Trophoblast cell (in vitro differentiated cells and primary cell): ENCODE data around the gene FNBP1.

Experiments used
- DNase-seq, 2 donors: peaks; one replicate each; pipeline ENCODE4 v3.0.0-alpha.2; 2016
- H2AFZ ChIP-seq: 2 replicates; pipeline ENCODE4 v1.6.1; 2013; ENCODE audit warnings: low read length, moderate library complexity, mild to moderate bottlenecking; ENCODE audit not compliant: insufficient read depth, poor library complexity
- H2AK5ac ChIP-seq: 2 replicates; pipeline ENCODE4 v1.6.1; 2013; ENCODE audit warnings: mild to moderate bottlenecking, low read length
- H2BK120ac ChIP-seq: 2 replicates; pipeline ENCODE4 v1.6.1; 2013; ENCODE audit warnings: low read length, mild to moderate bottlenecking, moderate library complexity; ENCODE audit not compliant: insufficient read depth, poor library complexity
- H2BK12ac ChIP-seq: 2 replicates; pipeline ENCODE4 v1.6.1; 2013; ENCODE audit warnings: mild to moderate bottlenecking, low read length, moderate library complexity
- H2BK5ac ChIP-seq: 2 replicates; pipeline ENCODE4 v1.6.1; 2013; ENCODE audit warnings: low read length, low read depth, moderate library complexity, mild to moderate bottlenecking; ENCODE audit not compliant: poor library complexity
- H3K14ac ChIP-seq: 2 replicates; pipeline ENCODE4 v1.6.1; 2013; ENCODE audit warnings: mild to moderate bottlenecking, low read length
- H3K18ac ChIP-seq: 2 replicates; pipeline ENCODE4 v1.6.1; 2013; ENCODE audit warnings: mild to moderate bottlenecking, low read length
- H3K23ac ChIP-seq: 2 replicates; pipeline ENCODE4 v1.6.1; 2013; ENCODE audit warnings: low read length
- H3K27ac ChIP-seq: 2 replicates; pipeline ENCODE4 v1.5.1; 2013; ENCODE audit warnings: low read depth, mild to moderate bottlenecking, inconsistent platforms, low read length, moderate library complexity
- H3K27me3 ChIP-seq: 2 replicates; pipeline ENCODE4 v1.6.1; 2013; ENCODE audit warnings: inconsistent platforms, mild to moderate bottlenecking, low read length, moderate library complexity; ENCODE audit not compliant: insufficient read depth
- H3K36me3 ChIP-seq, 2 experiments: 1 replicate in 1 of 2; 2 replicates in 1 of 2; pipeline ENCODE4 v1.6.1; 2013; ENCODE audit warnings: low read length in 2 of 2, mild to moderate bottlenecking in 2 of 2, moderate library complexity in 1 of 2; ENCODE audit not compliant: insufficient read depth in 2 of 2, control insufficient read depth in 1 of 2
- H3K4ac ChIP-seq: 2 replicates; pipeline ENCODE4 v1.6.1; 2013; ENCODE audit warnings: low read depth, mild to moderate bottlenecking, low read length, moderate library complexity
- H3K4me1 ChIP-seq, 2 experiments: 1 replicate in 1 of 2; 2 replicates in 1 of 2; pipeline ENCODE4 v1.6.1; 2013; ENCODE audit warnings: low read length in 2 of 2, mild to moderate bottlenecking in 2 of 2, moderate library complexity in 1 of 2; ENCODE audit not compliant: insufficient read depth in 2 of 2, control insufficient read depth in 1 of 2
- H3K4me2 ChIP-seq: 2 replicates; pipeline ENCODE4 v1.6.1; 2013; ENCODE audit warnings: inconsistent platforms, mild to moderate bottlenecking, low read length, moderate library complexity
- H3K4me3 ChIP-seq: 2 replicates; pipeline ENCODE4 v1.5.1; 2013; ENCODE audit warnings: mild to moderate bottlenecking, low read depth, low read length, inconsistent platforms
- H3K79me1 ChIP-seq: one replicate; pipeline ENCODE4 v1.6.1; 2013; ENCODE audit warnings: low read length
- H3K79me2 ChIP-seq: 2 replicates; pipeline ENCODE4 v1.6.1; 2013; ENCODE audit warnings: low read length, mild to moderate bottlenecking; ENCODE audit not compliant: control insufficient read depth, insufficient read depth, poor library complexity
- H3K9ac ChIP-seq: 2 replicates; pipeline ENCODE4 v1.6.1; 2013; ENCODE audit warnings: mild to moderate bottlenecking, low read length
- H3K9me3 ChIP-seq: 2 replicates; pipeline ENCODE4 v1.6.1; 2013; ENCODE audit warnings: low read depth, mild to moderate bottlenecking, control low read depth, inconsistent platforms, low read length; ENCODE audit not compliant: insufficient read depth
- H4K12ac ChIP-seq: 2 replicates; pipeline ENCODE4 v1.6.1; 2013; ENCODE audit warnings: low read depth, mild to moderate bottlenecking, low read length, moderate library complexity
- H4K8ac ChIP-seq: 2 replicates; pipeline ENCODE4 v1.6.1; 2013; ENCODE audit warnings: low read depth, mild to moderate bottlenecking, low read length, moderate library complexity
- H4K91ac ChIP-seq: one replicate; pipeline ENCODE4 v1.6.1; 2013; ENCODE audit warnings: low read depth, mild to moderate bottlenecking, low read length, moderate library complexity
- WGBS: extraction: QIAGEN DNeasy Blood & Tissue Kit; methylation state at CpG from one replicate; pipeline ENCODE4 v1.1.7; 2013; ENCODE audit warnings: missing lambda C conversion rate; ENCODE audit not compliant: insufficient read length, insufficient coverage; ENCODE audit errors: extremely low coverage; 5-methylcytosine and 5-hydroxymethylcytosine counted together

The FNBP1 gene

GRCh38 chr9:129864991-129865647, 177.9 kb downstream of the FNBP1 start:
- H3K14ac ChIP-seq = peak overlapping the region; percentile 11
- no peak overlapping the region for H3K23ac ChIP-seq
- H3K4ac ChIP-seq = no peak overlapping the region
- no peaks in the 10 kb centered on the region for H3K79me2 ChIP-seq
- H3K4me2 ChIP-seq = no peak overlapping the region
- no peak overlapping the region for H3K9ac ChIP-seq
- H4K12ac ChIP-seq = no peak overlapping the region
- peak overlapping the region; percentile 75 for H2BK12ac ChIP-seq
- H2BK120ac ChIP-seq = peak overlapping the region; percentile 21
- peaks cover 10 to 13% of the 10 kb centered on the region in 2 experiments for H3K4me1 ChIP-seq
- peaks cover 3% of the 10 kb centered on the region for H3K79me1 ChIP-seq
- no peak overlapping the region for H3K27ac ChIP-seq
- H3K9me3 ChIP-seq = no peaks in the 10 kb centered on the region
- no peak overlapping the region for H4K91ac ChIP-seq
- DNase-seq = no peak
- no CpG with 5 or more reads among the region's 11 CpGs for WGBS
- H4K8ac ChIP-seq = no peak overlapping the region
- H3K27me3 ChIP-seq = no peaks in the 10 kb centered on the region
- no peak overlapping the region for H3K4me3 ChIP-seq
- H3K36me3 ChIP-seq = peaks cover 6 to 12% of the 10 kb centered on the region in 2 experiments
- peak overlapping the region; percentile 52 for H2AK5ac ChIP-seq
- no peak overlapping the region for H2BK5ac ChIP-seq
- peak overlapping the region; percentile 7 for H3K18ac ChIP-seq
- H2AFZ ChIP-seq = no peak overlapping the region

- H4K91ac ChIP-seq = no peak overlapping the region
- H2BK12ac ChIP-seq = no peak overlapping the region
- H3K4ac ChIP-seq = no peak overlapping the region
- no peaks in the 10 kb centered on the region for H3K79me2 ChIP-seq
- H2AK5ac ChIP-seq = no peak overlapping the region
- no peak overlapping the region for H4K12ac ChIP-seq
- H3K14ac ChIP-seq = no peak overlapping the region
- no peak overlapping the region for H2BK5ac ChIP-seq
- H3K4me2 ChIP-seq = no peak overlapping the region
- no peak overlapping the region for H3K9ac ChIP-seq
- no peak overlapping the region for H3K4me3 ChIP-seq
- no peaks in the 10 kb centered on the region for H3K9me3 ChIP-seq
- H4K8ac ChIP-seq = no peak overlapping the region
- peaks cover 13 to 16% of the 10 kb centered on the region in 2 experiments for H3K4me1 ChIP-seq
- H3K79me1 ChIP-seq = peaks cover 3% of the 10 kb centered on the region
- H3K23ac ChIP-seq = no peak overlapping the region
- H3K27ac ChIP-seq = no peak overlapping the region
- no peaks in the 10 kb centered on the region for H3K27me3 ChIP-seq
- no CpG with 5 or more reads among the region's 14 CpGs for WGBS
- no peak overlapping the region for H2AFZ ChIP-seq
- H3K36me3 ChIP-seq = peaks cover 12 to 16% of the 10 kb centered on the region in 2 experiments
- DNase-seq = peak; percentile 15 to 26
- no peak overlapping the region for H2BK120ac ChIP-seq
- no peak overlapping the region for H3K18ac ChIP-seq
These were observed 179.8 kb downstream of the FNBP1 start for GRCh38 chr9:129863059-129863690.

- Histone ChIP-seq H3K27ac (no peak overlapping the region), H3K79me1 (peaks cover 3% of the 10 kb centered on the region), H2BK120ac (no peak overlapping the region), H2AFZ (no peak overlapping the region), H3K14ac (no peak overlapping the region), H3K4ac (no peak overlapping the region), H3K18ac (no peak overlapping the region), H2BK5ac (no peak overlapping the region), H3K4me3 (no peak overlapping the region), H3K9ac (no peak overlapping the region), H4K91ac (no peak overlapping the region), H2AK5ac (no peak overlapping the region), H3K79me2 (no peaks in the 10 kb centered on the region), H3K4me2 (no peak overlapping the region), H3K36me3 (peaks cover 20 to 21% of the 10 kb centered on the region in 2 experiments), H3K23ac (no peak overlapping the region), H3K27me3 (no peaks in the 10 kb centered on the region), H3K4me1 (peaks cover 13 to 16% of the 10 kb centered on the region in 2 experiments), H3K9me3 (no peaks in the 10 kb centered on the region), H4K12ac (no peak overlapping the region), H2BK12ac (no peak overlapping the region), H4K8ac (no peak overlapping the region)
- peak; percentile 8 to 25 for DNase-seq
- no CpG with 5 or more reads among the region's 12 CpGs for WGBS
These were observed 181.6 kb downstream of the FNBP1 start for GRCh38 chr9:129861447-129861827.

GRCh38 chr9:129860653-129861446, 182.1 kb downstream of the FNBP1 start:
- Histone ChIP-seq H3K79me1 (peaks cover 3% of the 10 kb centered on the region), H3K27me3 (no peaks in the 10 kb centered on the region), H2AFZ (no peak overlapping the region), H2BK120ac (no peak overlapping the region), H3K9me3 (no peaks in the 10 kb centered on the region), H3K4ac (no peak overlapping the region), H2BK12ac (no peak overlapping the region), H3K9ac (no peak overlapping the region), H3K4me3 (no peak overlapping the region), H3K4me2 (no peak overlapping the region), H2AK5ac (no peak overlapping the region), H3K36me3 (peaks cover 17 to 20% of the 10 kb centered on the region in 2 experiments), H3K18ac (no peak overlapping the region), H4K91ac (no peak overlapping the region), H2BK5ac (no peak overlapping the region), H3K79me2 (no peaks in the 10 kb centered on the region), H4K12ac (no peak overlapping the region), H3K27ac (no peak overlapping the region), H3K4me1 (peaks cover 13 to 16% of the 10 kb centered on the region in 2 experiments), H4K8ac (no peak overlapping the region), H3K14ac (no peak overlapping the region), H3K23ac (no peak overlapping the region)
- WGBS = no CpG with 5 or more reads among the region's 11 CpGs
- DNase-seq = no peak
